COLO829 (cell line): ENCODE data around the gene RNF208.

Source experiments
- DNase-seq: peaks from one replicate; pipeline ENCODE4 v3.0.0; 2012; ENCODE audit warnings: low spot score

Gene RNF208

GRCh38 chr9:137191691-137192447, 30.2 kb downstream of the RNF208 start:
- DNase-seq: no peak

- DNase-seq: no peak
Measured at GRCh38 chr9:137191245-137191644, 30.8 kb downstream of the RNF208 start.

DNA sequence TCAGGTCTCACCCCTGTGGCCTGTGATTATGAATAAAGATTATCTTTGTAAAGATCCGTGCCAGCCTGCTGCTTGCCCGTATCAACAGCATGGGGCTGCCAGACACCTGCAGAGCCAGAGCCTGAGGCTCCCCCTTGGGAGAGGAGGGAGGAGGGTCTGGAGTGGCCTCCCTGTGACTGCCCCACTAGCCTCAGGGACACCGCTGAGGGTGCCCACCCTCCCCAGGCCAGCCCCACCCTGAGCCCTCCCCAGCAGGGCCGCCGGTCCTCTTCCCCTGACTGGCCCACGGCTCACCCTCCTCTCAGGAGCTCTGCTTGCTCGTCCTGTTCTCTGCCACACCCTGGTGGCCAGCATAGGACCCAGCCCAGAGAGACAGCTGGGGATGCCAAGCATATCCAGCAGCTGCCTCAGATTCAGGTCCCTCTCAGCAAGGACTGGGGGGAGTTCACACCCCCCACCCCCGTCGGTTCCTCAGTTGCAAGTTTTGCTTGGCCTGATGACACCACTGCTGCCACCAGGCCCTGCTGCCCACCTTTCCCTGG, 31.7 kb downstream of the RNF208 start:
- DNase-seq: no peak

GRCh38 chr9:137189297-137190295, 32.4 kb downstream of the RNF208 start:
- DNase-seq: no peak

- DNase-seq: peak; percentile 88
Measured at GRCh38 chr9:137188490-137189296, 33.3 kb downstream of the RNF208 start, which contains the start of the genes ANAPC2 and SSNA1. ANAPC2 (minus strand) TSS chr9:137188560; CDS start chr9:137188532, 28 bp downstream. SSNA1 (plus strand) TSS chr9:137188676; CDS start chr9:137188727, 51 bp downstream.

GRCh38 chr9:137188086-137188489, 34.0 kb downstream of the RNF208 start:
- no peak for DNase-seq

DNA sequence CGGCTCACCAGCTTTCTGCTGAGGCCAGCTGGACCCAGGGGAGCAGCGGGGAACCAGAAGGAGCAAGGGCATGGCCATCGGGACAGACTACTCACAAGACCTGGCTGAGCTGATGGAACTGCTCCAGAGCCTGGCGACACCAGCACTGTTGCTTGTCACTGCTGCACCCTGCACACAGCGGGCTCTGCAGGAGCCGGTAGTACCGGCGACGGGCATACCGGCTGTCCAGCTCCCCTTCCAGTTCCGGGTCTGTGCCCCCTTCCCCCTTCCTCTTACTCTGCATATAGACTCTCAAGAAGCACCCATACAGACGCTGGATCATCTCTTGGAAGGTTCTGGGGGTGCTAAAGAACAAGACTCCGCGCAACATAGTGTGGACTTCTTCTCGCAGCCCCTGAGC, 34.7 kb downstream of the RNF208 start:
- no peak for DNase-seq

- DNase-seq: no peak
Measured at GRCh38 chr9:137186385-137186784, 35.7 kb downstream of the RNF208 start.

DNA sequence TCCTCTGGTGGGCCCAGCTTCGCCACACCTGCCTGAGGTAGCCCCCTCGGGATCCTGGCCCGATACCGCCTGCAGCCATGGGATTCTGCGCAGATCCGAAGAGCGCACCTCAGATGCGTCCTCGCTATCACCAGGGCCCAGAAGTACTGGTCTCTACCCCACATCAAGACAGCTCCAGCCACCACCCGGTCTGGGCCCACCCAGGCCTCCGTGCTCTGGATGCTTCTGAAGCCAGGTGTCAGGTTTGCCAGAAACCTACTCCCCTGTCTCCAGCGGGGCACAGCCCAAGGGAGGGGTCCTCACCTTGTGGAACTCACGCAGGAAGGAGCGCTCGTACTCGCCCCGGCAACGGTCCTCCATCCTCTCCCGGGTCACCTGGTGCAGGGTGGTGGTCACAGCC, 36.1 kb downstream of the RNF208 start:
- DNase-seq: no peak

DNA sequence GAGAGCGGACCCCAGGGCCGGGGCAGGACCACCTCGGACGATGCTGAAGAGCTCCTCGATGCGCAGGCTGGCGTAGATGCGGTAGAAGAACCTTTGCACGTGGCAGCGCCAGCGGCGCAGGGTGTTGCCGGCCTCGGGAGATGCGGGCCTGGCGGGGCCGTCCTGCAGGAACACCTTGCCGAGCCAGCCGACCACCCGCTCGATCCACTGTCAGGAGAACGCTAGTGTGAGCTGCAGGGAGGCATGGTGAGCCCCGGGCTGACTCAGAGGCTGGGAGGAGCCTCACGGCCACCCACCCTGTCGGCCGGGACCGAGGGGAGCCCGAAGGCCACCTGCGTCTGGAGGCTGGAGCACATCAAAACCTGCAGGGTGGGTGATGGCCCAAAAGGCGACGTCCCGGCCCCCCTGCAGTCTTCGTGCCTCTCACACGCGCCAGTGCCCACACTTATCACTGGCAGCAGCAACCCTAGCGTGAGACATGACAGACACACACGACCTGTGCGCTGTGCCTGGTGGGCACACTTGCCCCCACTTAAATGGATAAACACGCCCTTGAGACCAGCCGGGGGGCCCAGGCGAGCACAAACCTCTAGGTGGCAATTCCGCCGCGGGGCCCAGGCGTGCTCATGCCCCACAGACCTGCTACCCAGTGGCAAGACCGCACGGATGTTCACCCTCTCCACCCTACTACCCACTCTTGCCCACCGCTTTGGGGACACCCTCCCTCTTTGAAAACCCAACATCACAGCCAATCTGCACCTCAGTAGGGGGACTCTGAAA, 37.0 kb downstream of the RNF208 start:
- no peak for DNase-seq

- DNase-seq: no peak
Measured at GRCh38 chr9:137183980-137184595, 38.0 kb downstream of the RNF208 start.

DNA sequence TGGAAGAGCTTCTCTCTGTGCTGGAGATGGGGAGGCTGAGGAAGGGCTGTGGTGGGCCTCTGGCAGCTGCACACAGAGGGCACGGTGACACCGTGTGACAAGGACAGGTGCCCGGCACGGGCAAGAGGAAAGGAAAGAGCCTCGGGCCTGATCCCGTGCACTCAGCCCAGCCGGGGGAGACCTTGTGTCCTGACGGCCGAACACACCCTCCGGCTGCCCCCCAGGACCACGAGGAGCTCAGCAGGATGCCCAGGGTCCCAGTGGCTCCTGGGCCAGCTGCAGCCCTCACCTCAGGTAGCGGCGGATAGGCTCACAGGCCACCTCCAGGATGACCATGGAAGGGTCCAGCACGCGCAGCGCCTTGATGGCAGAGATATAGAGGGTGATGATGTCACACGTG, 39.2 kb downstream of the RNF208 start:
- DNase-seq: no peak

DNA sequence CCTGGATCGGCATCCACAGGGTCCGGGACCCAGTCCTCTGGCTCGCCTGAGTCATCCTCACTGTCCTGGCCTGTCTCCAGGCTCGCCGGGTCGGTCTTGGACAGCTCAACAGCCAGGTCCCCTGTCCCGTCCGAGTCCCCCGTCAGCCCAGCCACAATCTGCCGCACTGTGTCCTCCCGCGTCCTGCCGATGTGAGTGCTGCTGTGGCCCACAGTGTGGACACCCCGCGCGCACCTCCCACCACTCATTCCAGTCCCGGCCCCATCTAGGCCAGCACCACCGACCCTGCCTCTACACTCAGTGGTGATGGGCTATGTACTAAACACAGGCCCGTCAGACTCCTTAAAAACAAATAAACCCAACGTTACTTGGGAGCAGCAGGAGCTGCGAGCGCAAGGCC, 40.4 kb downstream of the RNF208 start:
- no peak for DNase-seq

DNA sequence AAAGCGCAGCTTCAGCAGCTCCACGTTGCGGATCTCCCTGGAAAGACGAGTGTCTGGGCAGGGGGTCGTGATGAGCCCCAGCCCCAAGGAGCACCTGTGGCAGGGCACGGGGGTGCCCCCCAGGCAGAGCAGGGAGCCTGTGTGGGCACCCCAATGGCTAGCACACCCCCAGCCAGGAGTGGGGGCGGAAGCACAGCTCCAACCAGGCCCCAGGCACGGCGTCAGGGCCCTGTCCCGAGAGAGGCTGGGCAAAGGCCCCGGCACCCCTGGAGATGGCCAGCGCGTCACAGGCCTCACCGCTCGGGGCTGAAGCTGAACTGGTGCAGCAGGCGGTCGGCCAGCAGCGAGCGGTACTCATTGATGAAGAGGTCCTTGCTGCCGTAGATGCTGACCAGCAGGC, 41.5 kb downstream of the RNF208 start:
- no peak for DNase-seq

GRCh38 chr9:137179761-137180160, 42.3 kb downstream of the RNF208 start:
- DNase-seq: no peak

GRCh38 chr9:137178939-137179630, 43.0 kb downstream of the RNF208 start:
- no peak for DNase-seq

- no peak for DNase-seq
Measured at GRCh38 chr9:137178201-137178938, 43.7 kb downstream of the RNF208 start.

- DNase-seq: peak; percentile 51
Measured at GRCh38 chr9:137176302-137177182, 45.5 kb downstream of the RNF208 start.
